ENCODE results near the gene CDH8.
"Not testable (repeated sequence)": the region's sequence is repeated elsewhere in the genome, so short reads cannot be mapped to it uniquely, and the experiment has no call there.

The CDH8 gene

DNA sequence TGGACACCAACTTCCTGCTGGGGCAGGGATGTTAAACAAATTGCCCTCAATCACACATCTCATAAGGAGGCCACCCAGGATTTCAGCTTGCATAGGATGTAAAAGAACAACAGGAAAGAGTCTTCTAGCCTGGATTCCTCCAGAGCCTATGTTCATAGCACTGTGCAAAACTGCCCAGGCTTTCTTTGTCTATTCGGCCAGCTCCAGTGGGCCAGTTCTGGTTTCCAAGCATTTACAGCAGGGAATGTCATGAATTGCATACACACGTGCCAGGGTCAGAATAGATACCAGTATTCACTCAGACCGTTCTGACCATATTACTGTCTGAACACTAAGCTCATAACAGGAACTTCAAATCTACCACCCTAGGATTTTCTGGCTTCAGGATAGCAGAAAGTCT is 273.2 kb downstream of the CDH8 start:
- DNase-seq, result no peak

DNA sequence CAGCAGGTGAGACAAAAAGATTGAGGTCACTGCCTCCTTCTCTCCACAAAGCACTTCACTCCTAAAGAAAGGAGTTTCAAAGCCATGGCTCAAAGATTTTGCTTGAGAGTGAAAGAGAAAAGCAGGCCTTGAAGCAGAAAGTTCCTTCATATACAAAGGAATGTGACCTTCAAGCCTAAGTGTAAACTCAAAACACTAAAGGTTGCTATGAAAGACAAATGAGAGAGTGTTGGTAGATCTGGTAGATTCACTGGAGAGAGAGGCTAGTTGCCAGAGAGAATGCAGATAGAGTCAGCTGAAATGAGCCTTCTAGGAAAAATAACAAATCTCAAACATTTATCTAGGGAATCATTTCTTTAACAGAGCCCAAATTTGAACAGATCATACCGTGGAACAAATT is 305.2 kb downstream of the CDH8 start:
- DNase-seq, result no peak

DNA sequence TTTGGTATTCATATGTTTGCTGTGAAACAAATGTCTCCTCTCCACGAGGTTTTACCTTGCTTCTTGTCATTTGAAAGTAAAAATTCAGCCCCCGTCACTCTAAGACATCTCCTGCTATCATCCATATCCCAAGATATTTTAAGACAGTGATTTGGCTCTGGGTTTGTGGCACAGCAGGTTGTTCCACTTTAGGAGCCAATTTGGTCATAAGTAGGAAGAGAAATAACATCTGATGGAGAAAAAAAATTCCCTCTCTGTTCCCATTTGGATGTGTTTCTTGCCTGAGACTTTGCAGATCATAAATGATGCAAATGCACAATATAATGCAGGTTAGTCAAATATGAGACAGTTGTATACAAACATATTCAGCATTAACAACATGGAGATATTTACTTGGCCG is 309.5 kb downstream of the CDH8 start:
- DNase-seq, result no peak

DNA sequence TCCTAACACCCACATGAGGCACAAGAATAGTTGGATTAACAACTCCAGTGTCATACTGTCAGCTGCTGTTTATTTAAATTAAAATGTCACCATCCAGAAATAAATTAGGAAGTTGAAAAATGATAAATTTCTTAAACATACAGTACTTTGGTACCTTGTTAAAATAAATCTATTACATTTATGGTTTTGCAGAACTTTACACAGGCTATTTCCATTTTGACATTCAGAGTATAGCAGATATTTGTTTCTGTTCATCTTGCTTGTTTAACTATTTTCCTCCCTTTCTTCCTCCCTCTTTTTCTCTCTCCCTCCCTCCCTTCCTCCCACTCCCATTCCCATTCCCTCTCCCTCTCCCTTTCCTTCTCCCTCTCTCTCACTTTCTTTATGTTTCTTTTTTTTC is 310.1 kb downstream of the CDH8 start:
- no peak for DNase-seq

DNA sequence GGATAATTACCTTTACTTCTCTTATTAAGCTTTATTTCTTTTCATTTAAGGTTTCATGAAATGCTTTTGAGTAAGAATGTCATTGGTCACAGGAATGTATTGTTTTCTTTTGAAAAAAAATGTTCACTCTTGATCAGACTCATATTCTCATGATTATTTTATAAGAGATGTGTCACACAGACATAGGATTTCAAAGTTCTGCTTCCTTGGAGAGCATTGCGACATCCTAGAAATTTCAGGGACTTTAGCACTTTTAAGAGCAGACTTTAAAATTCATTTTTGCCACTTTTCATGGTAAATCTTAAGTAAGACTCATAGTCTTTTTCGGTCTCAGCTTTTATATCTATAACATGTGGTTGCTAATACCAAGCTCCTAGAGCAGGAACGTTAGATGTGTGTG is 314.7 kb downstream of the CDH8 start:
- no peak for DNase-seq

- DNase-seq, result no peak
Measured at GRCh38 chr16:61715393-61715792, 320.8 kb downstream of the CDH8 start.

GRCh38 chr16:61713787-61714186 is 322.5 kb downstream of the CDH8 start:
- no peak for DNase-seq

DNA sequence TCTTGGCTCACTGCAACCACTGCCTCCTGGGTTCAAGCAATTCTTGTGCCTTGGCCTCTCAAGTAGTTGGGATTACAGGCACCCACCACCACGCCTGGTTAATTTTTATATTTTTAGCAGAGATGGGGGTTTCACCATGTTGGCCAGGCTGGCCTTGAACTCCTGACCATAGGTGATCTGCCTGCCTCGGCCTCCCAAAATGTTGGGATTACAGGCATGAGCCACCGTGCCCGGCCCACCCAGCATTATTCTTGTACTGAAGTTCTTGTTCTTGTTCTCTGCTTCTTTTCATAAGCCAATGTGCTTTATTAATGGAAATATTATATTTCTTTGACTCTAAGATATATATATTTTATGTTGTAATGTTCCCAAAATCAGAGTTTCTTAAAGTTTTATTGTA is 336.6 kb downstream of the CDH8 start:
- DNase-seq, result not testable (repeated sequence)

GRCh38 chr16:61684541-61684940 is 351.7 kb downstream of the CDH8 start:
- DNase-seq, result no peak

- no peak for DNase-seq
Measured at GRCh38 chr16:61681673-61682072, 354.6 kb downstream of the CDH8 start.

- DNase-seq, result no peak
Measured at GRCh38 chr16:61681124-61681523, 355.1 kb downstream of the CDH8 start.

GRCh38 chr16:61678182-61678581 is 358.1 kb downstream of the CDH8 start:
- no peak for DNase-seq

- DNase-seq, result no peak
Measured at GRCh38 chr16:61677776-61678175, 358.5 kb downstream of the CDH8 start.

- DNase-seq, result no peak
Measured at GRCh38 chr16:61676740-61677139, 359.5 kb downstream of the CDH8 start.

DNA sequence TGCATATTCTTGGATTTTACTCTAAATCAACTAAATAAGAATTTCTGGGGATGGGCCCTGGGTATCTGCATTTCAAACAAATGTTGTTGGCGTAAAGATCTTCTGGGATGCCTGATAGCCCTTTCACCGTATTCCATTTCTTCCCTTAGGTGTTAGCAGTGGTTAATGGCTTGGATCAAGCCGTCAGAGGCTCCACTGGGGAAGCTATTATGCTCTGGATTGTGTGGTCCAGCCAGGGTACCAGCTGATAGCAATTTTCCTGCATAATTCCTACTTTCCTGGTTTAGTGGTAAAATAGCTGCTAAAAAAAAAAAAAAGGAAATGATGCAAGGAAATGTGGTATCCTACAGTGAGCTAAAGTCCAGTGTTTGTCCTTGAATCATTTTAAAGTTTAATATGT is 365.1 kb downstream of the CDH8 start:
- DNase-seq, result no peak

- no peak for DNase-seq
Measured at GRCh38 chr16:61665512-61665911, 370.7 kb downstream of the CDH8 start.

DNA sequence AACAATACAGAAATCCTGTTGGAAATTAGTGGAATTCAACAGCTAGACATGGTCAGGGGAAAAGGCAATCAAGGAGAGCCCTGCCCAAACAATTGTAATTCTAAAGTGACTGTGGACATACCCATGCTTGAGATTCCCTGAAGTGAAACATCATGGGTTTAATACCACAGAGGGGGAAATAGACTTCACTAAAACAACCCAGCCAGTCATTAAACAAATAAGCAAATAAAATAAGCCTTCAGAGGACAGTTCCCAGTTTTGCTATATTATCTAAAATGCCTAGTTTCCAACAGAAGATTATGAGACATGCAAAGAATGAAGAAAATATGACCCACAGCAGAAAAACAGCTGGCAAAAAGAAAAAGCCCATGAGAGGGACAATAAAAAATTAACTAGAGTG is 376.3 kb downstream of the CDH8 start:
- DNase-seq, result no peak

DNA sequence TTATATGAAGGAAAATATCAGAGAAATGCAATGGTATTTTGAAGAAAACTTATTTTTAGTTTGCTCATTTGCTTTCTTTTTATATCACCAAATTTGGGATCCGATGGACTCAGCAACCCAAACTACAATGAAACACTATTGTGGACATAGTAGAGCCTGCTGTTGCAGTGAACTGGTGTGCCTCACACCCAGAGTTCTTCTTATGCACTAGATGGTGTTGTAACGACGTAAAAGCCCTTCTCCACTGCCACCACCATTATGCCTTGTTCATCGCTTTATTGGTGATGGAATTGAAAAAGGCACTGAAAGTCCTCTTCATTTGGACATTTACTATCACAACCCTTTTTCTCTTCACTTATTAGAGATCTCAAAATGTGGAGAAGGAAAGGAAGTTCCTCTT is 381.3 kb downstream of the CDH8 start:
- no peak for DNase-seq

DNA sequence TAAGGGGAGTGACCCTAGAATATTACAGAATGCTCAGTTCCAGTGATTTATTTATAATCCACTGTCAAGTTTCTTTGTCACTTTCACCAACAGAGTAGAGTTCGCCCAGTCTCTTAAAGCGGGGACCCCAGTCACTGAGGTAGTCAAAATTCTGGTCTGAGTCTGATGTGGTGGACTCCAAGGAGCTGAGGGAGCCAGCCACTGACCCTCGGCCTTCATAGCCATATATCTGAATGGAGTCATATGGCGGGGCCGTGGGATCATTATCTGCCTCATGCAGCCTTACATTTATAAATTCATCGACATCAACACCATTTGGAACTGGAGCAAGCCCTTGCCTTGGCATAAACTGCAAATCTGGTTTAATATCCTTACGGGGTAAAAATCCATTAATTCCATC is 382.7 kb downstream of the CDH8 start:
- DNase-seq, result no peak

DNA sequence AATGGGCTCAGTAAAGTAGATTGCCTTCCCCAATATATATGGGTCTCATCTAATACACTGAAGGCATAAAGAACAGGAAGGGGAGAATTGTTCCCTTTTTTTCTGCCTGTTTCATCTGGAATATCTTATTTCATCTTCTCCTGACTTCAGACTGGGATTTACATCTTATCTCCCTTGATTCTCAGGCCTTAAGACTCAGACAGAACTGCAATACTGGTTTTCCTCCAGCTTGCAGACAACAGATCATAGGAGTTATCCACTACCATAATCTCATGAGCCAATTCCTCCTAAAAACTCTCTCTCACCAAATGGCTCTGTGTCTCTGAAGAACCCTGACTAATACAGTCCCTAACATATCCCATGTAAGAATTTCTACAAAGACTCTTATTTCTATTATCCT is 390.7 kb downstream of the CDH8 start:
- DNase-seq, result no peak

DNA sequence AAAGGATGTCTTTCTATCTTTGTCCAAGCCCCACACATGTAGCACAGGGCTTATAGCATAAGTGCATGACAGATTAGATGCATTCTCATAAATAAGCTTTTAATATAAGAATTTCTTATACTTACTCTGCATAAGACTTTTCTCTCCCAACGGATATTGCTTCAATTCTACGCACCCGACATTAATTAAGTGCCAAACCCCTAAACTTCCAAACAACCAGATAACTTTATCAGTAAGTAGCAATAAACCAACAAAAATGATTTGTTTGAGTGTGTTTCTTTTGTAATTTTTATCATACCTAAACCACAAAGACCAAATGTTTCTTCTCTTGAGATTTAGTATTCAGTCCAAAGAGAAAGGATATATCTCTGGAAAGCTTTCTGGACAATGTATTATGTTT is 391.5 kb downstream of the CDH8 start:
- no peak for DNase-seq

DNA sequence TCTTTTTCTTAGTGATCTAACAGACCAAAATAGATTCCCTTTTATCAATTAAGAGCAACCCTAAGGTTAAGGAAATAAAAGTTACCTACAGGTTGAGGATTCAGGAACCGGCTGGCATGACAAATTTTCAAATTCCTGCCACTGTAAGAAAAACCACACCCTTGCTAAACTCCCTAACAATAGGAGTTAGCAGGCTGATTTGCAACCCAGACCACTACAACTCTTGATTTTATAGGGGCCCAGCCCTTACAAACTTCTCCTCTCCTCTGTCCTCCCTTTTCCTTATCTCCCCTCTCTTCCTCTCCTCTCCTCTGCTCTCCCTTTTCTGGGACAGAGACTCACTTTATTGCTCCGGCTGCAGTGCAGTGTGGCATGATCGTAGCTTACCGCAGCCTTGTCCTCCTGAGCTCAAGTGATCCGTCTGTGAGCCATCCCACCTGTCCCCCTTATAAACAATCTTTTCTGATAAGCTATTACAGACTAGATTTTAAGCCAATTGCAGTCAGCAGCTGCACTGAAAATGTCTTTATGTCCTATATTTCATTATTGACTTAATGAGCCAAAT is 418.9 kb downstream of the CDH8 start:
- no peak for DNase-seq

GRCh38 chr16:61616088-61616487 is 420.1 kb downstream of the CDH8 start:
- no peak for DNase-seq

- DNase-seq, result no peak
Measured at GRCh38 chr16:61611847-61612491, 424.3 kb downstream of the CDH8 start.

- DNase-seq, result no peak
Measured at GRCh38 chr16:61606581-61606980, 429.7 kb downstream of the CDH8 start.
